Measurements from ENCODE around the gene DNAJC10.

- TF ChIP-seq GATA2 (IDR thresholded peaks at IDR 0.05; ENCODE audit: low read depth, low read length) (no peak), GATA3 (IDR thresholded peaks at IDR 0.05; ENCODE audit: low read depth, low read length) (no peak)
Observed at GRCh38 chr2:182698671-182699070, 17.4 kb upstream of the DNAJC10 start.

All from SH-SY5Y (cell line).